ENCODE results near the gene EPHB1.
"Not testable (repeated sequence)": the region's sequence is repeated elsewhere in the genome, so short reads cannot be mapped to it uniquely, and the experiment has no call there.

EPHB1 gene

DNA sequence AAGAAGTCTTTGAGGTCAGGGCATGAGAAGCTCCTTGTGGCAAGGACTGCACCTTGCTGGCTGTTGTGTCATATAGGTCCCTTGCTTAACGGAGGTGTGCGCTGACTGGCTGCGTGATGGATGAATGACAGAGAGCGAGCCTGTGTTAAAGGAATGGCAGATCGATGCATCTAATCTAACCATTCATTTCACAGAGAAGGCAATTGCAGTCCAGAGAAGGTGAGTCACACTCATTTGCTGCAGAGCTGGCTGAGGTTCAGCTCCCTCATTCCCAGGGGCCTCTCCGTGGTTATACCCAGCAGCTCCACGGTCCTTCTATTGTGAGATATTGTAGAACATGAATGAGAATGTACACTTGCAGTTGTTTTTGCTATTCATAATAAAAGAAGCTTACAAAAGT is 289.3 kb downstream of the EPHB1 start:
- DNase-seq (ENCODE audit: low read depth in 2 of 2), result no peak

DNA sequence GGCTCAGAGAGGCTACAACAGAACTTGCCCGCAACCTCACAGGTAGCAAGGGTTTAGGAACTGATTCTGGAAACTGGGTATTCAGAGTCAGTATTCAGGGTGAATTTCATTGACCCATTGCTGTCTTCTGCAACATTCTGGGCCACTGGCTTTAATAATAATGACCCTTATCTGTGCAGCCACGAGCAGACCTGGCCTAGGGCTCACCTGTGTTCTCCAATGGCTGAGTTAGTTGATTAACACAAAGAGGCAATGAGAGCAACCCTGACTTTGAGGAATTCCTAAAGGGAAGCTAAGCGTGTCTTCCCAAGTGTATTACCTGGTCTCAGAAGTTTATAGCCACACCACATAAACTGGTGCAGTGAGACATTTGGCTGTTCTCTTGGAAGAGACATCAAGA is 289.9 kb downstream of the EPHB1 start:
- no peak for DNase-seq (ENCODE audit: low read depth in 2 of 2)

DNA sequence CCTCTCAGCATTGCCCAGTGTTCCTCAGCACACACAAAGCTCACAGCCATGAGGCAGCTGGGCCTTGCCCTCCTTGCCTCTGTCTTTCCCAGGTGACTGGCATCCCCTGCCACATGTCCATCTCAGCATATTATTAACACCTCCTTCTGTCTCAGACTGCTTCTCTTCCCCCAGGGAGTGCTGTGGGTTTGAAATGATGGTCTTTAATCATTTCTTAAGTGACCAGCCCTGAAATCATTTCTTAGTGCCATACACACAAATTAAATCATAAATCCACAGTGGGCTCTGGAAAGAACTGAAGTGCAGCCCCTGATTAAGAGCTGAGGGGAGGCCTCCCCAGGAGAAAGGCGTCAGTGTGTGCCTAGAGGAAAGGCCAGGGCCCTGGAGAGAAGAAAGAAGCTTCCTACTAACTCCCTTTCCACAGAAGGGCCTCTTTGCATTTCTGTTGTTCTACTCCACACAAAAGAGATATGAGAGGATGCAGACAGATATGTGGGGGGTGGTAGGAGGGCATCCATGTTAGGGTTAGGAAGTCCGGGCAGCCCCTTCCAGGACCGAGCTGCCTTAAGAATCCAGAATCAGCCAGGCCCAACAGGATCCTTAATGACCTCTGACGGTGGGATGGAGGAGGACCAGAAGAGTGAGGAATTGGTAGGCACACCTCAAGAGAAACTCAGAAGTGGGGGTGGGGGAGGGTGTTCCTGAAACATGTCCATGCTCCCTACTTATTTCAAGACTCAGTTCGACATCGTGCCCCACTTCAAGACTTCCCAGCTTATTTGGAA is 290.8 kb downstream of the EPHB1 start:
- DNase-seq (ENCODE audit: low read depth in 2 of 2), result no peak

DNA sequence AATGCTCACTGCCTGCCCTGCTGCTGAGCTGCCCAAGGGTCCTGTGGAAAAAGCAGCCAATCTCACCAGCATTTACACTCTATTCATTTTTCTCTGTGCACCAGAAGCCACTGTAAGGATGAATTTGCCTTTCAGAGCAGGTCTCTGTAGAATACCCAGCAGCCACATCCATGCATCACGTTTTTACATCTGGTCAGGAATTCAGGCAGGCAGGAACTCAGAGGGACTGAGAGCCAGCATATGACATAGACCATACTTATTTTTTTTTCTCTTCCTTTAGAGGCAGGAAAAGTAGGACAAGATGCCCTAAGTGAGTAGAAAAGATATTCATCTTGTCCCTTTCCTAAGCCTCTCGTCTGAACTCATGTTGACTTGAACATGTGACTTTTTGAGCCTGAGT is 292.7 kb downstream of the EPHB1 start:
- DNase-seq (ENCODE audit: low read depth in 2 of 2), result no peak

DNA sequence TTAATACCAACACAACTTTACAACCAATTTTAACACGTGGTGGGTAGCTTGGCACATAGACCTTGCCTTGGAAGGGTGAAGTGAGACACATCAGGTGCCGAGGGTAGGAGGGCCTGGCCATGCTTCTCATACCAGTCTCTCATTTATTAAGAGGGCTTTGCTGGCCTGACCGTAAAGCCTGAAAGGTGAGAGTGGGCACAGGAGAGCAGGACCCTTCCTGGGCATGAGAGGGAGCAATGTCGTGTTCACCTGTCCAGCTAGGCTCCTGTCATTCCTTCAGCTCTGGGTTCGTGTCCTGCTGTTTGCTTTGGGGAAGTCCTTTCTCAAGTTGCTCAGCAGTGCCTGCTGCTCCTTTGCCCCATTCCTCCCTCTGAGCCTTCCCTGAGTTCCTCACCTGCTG is 294.4 kb downstream of the EPHB1 start:
- DNase-seq (ENCODE audit: low read depth in 2 of 2), result no peak

DNA sequence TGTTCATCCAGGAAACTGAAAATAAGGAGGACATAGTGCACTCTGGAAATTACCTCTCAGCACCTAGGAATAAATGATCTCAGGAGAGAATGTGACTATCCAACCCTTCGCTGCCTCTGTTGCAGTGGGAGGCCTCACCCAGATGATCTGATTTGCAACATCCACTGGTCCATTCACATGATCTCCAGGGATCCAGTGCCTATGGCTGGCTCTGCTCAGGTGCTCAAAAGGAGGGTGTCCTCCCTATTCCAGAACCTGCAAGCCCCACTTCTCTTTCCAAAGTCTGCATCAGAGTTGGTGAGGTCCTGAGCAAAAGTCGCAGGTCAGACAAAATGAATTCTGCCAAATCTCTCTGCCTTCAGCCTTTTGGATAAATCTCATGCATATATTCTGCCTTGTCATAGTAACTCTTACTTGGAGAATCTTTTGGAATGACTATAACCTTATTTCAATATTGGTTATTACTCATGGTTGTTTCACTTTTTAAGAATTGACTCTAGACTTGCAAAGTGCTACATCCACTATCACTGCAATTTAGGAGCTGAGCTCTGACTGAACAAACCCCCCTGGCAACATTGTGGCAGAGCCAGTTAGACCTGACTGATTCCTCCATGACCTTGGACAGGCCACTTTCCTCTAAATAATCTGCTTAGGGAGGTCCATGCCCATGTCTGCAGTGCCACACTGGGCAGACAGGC is 295.1 kb downstream of the EPHB1 start:
- DNase-seq (ENCODE audit: low read depth in 2 of 2), result no peak

DNA sequence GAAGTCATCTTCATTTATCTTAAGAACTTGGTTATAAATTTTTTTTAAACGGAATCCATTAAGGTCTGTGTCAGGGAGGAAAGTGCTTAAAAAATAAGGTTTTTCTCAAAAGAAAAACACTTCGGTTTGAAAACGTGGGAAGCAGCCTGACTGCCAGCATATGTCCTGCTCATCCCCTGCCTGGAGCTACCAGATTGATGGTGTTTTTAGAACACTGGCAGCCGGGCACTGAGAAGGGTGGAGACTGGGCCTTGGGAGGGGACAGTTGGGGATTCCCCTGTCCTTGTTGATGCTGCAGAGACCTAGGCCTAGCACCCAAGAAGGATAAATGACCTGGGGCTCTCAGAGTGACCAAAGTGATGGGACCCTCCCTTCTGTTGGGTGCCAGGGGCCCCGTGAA is 296.9 kb downstream of the EPHB1 start:
- DNase-seq (ENCODE audit: low read depth in 2 of 2), result no peak

DNA sequence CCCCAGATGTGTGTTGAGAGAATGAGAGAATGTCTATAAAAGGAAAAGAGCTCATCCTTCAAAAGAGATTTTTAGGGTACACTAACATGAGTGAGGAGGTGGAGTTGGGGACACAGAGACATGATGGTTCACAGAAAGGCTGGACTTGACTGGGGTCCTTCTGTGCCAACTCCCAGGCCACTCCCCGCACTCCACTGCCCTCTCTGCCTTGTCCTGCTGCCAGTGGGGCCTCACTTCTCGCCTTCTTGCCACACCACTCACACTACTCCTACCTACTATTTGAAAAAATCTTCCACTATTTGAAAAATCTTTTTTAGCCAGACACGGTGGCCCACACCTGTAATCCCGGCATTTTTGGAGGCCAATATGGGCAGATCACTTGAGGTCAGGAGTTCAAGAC is 298.1 kb downstream of the EPHB1 start:
- DNase-seq (ENCODE audit: low read depth in 2 of 2), result no peak

DNA sequence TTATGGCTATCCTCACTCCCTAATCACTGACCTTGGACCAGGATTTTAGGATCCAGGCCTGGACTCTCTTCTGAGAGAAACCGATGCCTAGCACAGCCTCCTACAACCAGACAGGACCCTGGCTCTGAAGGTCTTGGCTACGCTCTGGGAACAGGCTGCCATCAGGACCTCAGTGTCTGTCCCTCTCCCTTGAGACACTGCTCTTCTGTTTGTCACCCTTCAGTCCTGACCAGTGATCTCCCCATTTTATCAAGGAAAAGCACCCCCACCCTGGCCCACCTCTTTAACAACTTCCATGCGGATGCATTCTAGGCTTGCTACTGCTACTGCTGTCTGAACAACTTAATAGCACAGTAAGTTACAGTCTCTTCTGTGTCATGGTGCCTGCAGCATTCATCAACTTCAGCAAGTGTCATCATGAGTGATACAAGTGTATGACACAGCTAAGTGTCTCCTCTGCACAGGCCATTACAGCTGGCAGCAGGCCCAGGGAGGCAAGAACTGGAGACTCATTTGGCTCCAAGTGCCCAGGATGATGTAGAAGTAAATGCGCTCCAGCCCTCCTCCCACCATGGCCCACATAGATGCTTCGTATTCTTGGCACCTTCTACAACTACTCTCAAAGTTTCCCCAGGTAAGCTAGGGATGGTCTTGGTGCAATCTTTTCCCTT is 302.4 kb downstream of the EPHB1 start:
- DNase-seq (ENCODE audit: low read depth in 2 of 2), result no peak

DNA sequence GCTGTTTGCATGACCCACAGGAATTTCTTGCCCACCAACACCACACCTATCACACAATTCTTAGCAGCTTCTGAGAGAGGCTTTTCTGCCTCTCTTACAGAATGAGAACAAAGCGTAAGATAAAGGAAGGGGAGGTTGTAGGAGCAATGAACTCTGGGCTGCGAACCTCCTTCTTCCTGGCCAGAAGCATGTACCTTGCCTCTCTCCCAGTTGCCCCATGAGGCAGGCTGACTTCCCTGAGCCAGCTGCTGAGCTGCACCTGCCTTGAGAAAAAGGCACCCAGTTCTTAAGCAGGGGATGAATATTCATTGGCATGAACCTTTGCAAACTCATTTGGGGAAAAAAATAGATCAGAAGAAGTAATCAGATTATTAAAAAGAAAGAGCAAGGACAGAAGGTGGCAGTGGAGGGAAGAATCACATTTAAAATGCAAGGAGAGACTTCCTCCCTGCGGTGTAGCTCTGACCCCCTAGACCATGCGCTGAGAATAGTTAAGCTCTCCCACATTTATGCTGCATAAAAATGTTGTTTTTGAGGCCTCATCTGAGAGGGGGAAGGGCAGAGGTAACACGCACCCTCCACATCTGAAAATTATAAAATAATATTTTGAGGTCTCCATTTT is 304.8 kb downstream of the EPHB1 start:
- DNase-seq (ENCODE audit: low read depth in 2 of 2), result no peak

DNA sequence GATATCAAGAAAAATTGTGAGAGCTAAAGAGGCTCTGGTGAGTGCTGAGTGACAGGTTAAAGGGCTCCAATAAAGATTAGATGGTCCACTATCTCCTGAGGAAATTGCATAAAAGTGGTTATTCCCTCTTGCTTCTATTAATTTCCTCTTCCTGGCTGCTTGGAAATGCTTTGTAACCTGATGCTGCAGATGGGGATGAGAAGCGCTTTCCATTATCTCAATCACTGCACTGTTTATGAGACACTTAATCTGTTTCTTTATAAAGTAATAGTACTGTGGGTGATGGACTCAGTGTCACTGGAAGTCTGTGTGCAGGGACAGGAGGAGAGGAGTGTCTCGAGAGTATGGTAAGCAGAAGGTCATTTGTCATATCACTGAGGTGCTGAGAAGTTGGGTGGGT is 305.3 kb downstream of the EPHB1 start:
- no peak for DNase-seq (ENCODE audit: low read depth in 2 of 2)

DNA sequence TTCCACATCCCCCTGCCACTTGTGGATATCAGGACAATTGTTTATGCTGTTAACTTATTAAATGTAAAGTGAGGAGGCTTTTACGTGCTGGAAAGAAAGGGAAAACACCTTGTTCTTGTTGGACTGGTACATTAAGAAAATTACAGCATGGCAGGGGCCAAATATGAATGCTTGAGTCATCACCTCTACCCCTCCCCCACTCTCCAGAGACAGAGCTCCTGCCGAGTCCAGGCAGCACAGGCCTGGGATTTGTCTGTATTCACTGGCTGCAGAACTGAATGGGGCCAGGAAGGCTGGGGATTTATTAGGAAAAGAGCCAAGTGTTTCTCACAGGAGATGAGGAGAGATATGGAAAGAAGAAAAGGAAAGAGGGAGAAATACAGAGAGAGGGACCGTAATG is 308.9 kb downstream of the EPHB1 start:
- no peak for DNase-seq (ENCODE audit: low read depth in 2 of 2)

DNA sequence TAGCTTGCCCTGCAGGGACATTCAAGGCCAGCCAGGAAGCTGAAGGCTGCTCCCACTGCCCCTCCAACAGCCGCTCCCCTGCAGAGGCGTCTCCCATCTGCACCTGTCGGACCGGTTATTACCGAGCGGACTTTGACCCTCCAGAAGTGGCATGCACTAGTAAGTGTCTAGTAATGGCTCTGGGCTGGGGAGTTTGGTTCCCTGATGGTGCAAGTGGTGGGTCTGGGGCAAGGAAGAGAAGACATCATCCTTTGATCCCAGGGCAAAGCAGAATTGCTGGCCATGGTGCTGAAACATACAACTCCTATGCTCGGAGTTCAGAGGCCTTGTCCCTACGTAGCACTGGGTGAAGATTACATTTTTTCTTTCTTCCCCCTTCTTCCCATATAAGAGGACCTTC is 311.4 kb downstream of the EPHB1 start:
- DNase-seq (ENCODE audit: low read depth in 2 of 2), result no peak

DNA sequence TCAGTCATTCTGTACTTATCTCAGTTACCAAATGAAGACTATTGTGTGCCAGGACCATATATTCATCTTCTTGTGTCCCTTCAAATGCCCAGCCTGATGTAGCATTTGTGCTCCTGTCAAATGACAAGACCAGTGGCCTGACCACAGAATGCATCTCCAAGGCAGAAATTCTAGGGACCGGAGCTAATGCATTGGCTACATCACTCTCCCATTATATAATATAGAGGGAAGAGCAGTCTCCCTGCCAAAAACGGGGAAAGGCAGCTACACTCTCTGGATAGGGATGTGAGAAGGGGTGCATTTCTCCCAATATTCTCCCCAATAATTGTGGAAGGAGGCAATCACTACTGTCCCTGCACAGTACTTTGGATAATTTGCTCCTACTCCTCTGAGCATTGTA is 312.0 kb downstream of the EPHB1 start:
- no peak for DNase-seq (ENCODE audit: low read depth in 2 of 2)

DNA sequence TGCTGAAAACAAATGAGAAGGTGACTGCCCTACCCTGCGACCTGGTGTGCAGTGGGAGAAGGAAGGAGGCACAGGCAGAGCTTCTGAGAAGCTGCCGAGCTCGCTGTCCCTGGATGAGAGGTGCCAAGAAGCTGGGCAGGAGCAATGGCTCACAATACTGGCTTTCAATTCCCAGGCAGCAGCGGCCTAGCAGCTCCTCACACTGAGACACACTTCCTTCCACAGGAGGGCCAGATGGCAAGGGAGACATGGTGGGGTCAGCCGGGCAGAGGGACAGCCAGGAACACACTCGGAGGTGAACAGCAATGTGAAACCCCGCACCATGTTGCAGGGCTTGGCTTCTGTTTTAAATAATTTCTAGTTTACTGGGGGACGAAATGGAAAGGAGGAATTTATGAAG is 314.6 kb downstream of the EPHB1 start:
- DNase-seq (ENCODE audit: low read depth in 2 of 2), result no peak

DNA sequence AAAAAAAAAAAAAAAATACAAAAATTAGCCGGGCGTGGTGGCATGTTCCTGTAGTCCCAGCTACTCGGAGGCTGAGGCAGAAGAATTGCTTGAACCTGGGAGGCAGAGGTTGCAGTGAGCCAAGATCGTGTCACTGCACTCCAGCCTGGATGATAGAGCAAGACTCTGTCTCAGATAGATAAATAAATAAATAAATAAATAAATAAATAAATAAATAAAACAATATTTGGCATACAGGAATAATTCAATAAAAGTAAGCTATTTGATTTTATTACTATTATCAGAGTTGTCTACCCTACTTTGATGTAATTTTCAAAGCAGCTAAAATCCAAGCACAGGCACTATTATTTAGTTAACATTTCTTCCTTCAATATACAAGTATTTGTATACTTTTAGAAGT is 319.5 kb downstream of the EPHB1 start:
- DNase-seq (ENCODE audit: low read depth in 2 of 2), result not testable (repeated sequence)

DNA sequence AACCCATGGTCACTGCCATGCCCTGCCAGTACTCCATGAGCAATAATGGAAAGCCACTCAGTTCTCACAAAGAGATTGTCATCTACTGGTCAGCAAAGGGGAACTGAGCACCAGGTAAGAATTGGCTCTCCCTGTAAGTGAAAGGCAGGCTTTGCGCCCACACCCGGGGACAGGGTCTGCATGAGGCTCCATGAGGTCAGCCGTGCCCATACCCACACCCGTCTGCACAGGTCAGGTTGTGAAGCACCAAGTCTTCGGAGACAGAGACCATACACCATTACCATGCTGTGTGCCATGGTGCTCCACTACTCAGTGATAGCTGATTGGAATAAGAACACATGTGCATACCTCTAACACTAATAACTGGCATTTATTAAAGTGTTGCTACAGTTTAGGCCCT is 322.9 kb downstream of the EPHB1 start:
- no peak for DNase-seq (ENCODE audit: low read depth in 2 of 2)

DNA sequence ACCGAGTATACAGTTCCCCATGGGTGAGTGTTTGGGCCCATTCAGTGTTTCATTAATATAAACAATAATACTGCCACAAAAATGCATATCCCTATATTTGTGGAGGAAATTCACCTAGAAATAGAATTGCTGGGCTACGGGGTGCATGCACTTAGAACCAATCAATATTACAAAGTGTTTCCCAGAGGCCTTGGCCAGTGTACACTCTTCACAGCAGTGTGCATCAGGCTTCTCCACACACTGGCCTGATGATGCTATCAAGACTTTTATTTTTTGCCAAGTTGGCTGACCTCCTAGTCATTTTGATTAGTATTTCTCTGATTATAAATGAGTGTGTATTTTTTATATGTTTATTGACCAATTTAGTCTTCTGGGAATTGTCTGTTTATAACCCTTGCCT is 323.7 kb downstream of the EPHB1 start:
- no peak for DNase-seq (ENCODE audit: low read depth in 2 of 2)

DNA sequence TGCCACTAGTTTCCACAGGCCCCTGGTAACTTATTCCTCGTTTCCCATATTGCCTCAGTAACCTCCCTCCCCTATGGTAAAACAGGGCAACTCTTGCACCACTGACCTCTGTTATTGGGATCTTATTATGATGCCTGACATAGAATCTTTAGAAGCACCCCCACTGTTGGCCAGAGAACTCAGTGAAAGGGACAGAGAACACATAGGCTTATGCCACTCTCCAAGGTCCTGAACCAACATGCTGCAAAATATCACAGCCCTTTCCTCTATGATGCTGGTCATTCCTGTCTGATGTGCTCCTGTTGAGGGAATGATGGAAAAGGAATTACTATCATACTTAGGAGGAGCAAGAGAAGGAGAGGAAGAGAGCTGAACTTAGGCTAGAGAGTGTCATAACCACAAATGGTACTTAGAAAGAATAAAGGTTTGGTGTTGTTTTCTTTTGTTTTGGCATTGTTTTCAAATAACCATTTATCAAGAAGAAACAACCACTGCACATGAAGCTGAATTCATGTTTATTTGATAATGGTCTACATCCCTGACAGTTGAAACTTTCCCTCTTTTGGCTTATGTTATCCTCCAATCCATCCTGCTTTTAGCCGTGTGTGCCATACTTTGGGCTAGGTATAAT is 330.2 kb downstream of the EPHB1 start:
- no peak for DNase-seq (ENCODE audit: low read depth in 2 of 2)

DNA sequence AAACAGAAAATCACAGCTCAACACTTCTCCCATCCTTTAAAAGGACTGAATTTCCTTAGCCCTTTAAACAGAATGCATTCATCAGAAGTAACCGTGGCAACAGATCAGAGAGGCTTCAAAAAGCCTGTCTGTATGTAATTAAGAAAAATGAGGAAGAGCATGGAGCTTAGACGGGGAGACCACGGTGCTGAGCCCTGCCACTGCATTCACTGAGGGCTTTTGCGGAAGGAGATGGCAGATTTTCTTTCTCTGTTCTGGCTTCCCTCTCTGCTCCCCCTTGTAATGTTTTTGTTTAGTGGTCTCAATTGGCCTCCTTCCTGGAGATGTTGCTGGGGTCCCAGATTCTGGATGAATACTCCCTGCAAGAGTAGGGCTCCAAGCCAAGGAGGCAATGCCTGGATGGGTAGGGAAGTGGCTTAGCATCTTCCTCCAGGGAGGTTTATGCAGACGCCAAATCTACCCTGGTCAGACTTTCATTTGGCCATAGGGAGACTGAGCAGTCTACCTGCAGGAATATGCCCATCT is 332.9 kb downstream of the EPHB1 start:
- no peak for DNase-seq (ENCODE audit: low read depth in 2 of 2)

DNA sequence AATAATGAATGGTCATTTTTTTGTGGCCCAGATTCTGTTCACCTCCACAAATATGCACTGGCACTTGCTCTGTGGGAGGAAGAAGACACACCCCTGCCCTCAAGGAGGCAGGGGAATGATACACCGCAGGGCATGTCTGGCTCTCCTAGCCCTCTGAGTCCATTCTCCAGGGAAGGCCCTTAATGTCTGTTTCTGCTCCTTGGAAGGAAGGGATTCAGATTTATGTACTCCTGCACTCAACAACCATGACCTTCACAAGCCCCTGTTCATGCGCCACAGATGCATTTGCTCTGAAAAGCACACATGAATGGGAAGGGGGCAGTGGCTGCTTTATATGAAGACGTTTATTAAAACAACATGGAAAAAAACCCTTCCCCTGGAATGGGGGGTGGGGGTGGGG is 333.8 kb downstream of the EPHB1 start:
- no peak for DNase-seq (ENCODE audit: low read depth in 2 of 2)

DNA sequence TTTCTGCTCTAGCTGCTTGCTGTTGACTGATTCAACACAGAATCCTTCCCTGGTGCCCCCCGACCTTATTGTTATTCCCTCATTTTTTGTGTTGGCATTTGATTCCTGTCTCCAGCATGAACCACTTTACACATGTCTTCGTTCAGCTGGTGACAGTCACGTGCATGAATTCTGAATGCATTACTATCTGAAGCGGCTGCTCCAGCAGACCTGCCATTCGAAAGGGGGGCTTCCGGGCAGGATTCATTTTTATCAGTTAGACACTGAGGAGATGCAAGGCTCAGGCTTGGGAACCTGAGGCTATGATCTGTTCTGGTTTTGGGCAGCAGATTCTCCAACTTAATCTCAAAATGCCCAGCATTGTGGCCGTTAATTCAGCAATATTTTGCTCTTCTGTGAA is 336.2 kb downstream of the EPHB1 start:
- no peak for DNase-seq (ENCODE audit: low read depth in 2 of 2)

All from stimulated activated CD4-positive, alpha-beta T cell treated with anti-CD3 and anti-CD28 coated beads, Interleukin-15, amount 100 ng/mL, for 48 hours (primary cell).